Measurements from ENCODE around the gene CSRNP3.

Gene CSRNP3

DNA sequence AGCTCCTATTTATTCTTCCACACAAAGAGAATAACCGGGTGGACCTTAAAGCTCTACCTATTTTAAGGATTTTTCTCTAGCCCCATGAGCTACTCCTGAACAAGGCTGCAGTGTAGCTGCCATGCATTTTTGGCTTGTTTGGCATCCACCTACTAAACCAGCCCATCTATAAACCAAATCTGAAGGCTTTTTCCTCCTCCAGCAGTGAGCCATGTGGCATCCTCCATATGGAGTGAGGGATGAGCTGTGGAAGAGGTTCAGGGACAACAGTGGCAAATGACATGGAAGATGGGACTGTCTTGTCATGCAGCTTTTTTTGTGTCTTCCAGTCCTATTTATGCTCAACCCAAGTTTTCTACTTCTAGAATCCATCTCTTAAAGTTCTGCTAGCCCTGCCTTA, 224.3 kb downstream of the CSRNP3 start:
- FAIRE-seq: no peak

- no peak for FAIRE-seq
These were observed 228.4 kb downstream of the CSRNP3 start for GRCh38 chr2:165697748-165698443.

GRCh38 chr2:165698444-165698884, 229.0 kb downstream of the CSRNP3 start:
- peak; percentile 63 for FAIRE-seq

DNA sequence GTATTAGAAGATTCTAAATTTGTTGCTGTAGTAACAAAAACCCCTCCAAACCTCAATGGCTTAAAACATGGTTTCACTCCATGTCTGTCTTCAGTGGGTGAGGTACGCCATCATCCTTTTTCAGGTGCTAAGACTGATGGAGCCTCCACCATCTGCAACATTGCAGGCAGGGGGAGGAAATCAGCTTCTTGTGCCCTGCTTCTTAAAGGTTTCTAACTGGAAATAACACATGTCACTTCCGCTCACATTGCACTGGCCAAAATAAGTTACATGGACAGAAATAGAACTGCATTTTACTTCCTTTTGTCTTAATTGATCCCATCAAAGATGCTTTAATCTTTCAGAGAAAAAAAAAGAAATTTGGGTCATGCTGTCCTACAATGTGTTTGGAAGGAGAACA, 230.4 kb downstream of the CSRNP3 start:
- FAIRE-seq: no peak

DNA sequence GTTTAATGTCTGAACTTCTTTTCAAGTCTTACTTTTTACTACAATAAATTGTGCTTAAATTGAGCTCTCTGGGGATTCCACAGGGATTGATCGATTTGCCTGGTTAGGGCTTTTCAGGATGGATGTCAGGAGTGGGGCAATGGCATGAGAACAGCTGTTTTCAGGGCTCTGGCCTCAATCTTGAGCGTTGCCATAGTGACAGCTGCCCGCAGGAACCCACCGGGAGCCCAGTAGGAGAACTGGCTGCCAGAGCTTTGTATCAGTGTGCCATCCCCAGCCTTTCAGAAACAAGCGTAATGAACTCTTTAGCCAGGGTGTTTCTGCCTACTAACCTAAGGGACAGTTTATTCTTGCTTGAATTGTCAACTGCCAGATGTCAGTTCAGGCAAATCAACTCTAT, 231.0 kb downstream of the CSRNP3 start:
- FAIRE-seq: no peak

DNA sequence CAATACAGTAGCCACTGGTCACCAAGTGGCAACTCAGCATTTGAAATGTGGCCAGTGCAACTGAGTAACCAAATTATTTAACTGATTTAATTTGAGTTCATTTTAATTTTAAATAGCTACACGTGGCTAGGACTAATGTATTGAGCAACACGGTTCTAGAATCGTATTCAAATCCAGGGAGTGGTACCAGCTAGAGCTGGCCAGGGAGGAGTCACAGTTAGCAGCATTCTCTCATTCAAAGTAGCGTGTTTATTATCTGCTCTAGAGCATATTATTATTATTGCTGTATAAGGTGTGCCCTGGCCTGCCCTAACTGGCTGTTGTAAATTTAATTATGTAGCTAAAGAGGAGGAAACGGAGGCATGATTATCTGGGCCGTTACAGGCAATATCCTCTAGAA, 231.6 kb downstream of the CSRNP3 start:
- FAIRE-seq: no peak

DNA sequence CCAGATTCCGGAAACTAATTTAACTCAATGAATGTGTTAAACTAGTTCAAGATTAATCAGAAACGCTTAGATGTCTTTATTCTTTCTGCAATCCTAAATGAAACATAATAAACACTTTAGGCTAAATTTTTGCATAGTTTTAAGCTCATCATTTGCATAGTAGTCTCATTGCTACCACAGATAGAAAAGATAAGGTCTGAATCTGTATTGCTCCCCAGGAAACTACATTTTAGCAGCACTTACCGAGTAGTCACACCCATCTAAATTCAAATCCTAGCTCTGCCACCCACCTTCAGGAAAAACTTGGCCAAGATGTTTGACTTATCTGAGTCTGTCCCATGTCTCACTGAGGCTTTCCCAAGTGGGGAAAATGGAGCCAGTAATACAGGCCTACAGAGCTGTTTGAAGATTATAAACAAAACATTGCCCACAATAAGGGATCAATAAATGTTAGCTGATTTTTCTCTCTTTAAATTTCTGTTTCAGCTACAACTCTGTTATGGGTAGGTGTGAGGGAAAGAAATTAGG, 237.5 kb downstream of the CSRNP3 start:
- no peak for FAIRE-seq

- no peak for FAIRE-seq
These were observed 246.6 kb downstream of the CSRNP3 start for GRCh38 chr2:165716091-165716490.

DNA sequence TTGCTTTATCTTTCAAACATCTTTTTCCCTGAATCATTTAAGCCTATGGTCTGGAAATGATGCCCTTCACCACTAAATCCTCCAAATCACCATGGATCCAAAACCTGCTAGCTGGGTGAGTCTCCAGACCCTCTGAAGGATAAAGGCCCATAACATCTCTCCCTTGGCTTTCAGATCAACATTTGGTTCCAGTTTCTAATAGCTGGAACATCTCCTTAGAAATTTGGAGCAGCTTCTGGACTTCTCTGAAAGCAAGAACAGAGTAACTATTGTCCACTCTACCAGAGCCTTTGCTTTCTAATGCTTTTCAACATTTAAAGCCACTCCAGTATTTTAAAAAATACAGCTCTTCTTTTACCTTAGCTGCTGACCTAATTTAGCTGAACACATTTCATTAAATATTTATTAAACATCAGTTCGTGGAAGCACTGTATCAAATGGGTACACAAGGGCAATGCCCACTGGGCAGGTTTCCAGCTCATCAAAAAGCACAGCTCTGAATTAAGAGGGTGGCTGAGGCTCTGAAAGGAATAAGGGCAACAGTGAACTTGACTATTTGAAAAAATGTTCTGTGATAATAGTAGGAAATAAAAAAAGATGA, 249.2 kb downstream of the CSRNP3 start:
- no peak for FAIRE-seq

- FAIRE-seq: no peak
These were observed 251.0 kb downstream of the CSRNP3 start for GRCh38 chr2:165720511-165720910.

DNA sequence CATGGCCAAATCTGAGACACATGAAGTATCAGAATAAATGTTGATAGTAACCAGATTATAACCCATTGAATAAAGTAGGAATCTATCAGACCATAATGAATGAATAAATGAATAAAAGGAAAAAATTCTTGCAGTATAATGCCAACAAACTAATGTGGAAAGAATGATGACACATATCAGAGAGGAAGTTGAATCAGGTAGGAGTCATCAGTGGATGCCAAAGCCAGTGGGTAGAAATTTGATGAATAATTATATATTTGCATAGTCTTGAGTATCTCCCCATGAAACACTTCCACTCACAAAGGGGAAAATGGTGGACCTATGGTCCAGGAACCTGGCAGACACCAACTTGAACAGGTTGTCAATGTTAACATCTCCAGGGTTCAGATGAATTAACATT, 255.9 kb downstream of the CSRNP3 start:
- no peak for FAIRE-seq

Data from A204.1 (cell line).